GM12878 (cell line): ENCODE results near the gene BCL2L14. TPM values are rescaled to one million over a fixed set of nuclear protein-coding genes. Genes with fewer than 3 reads are reported as not detected.
A peak's percentile ranks its signal among the peaks of the same experiment; 100 is the strongest.

Experiments
- ATAC-seq: fragments of 200-7000 bp; cut with Tn5 transposase; 3 replicates; pipeline ENCODE4 v1.9.1; 2020; ENCODE audit warnings: mild to moderate bottlenecking, moderate library complexity
- BruUV-seq: library from RNA; stranded (reverse); fragments of 400-500 nt; replicated peaks from 2 replicates; lab custom pipeline; 2021; lab: Mats Ljungman, UMichigan
- CTCF ChIA-PET: fragments of 300-600 bp; sonication (Branson Sonifier 250); formaldehyde crosslinking; extraction: SDS; loops from one replicate; lab custom pipeline; 2021; ENCODE audit warnings: inconsistent platforms; lab: Yijun Ruan, JAX
- POLR2A ChIA-PET: fragments of 350-600 bp; formaldehyde crosslinking; extraction: SDS; loops from one replicate; lab custom pipeline; 2021; ENCODE audit warnings: inconsistent platforms; lab: Charles Lee
- RAD21 ChIA-PET: fragments of 300-600 bp; sonication (Branson Sonifier 250); formaldehyde crosslinking; loops from one replicate; lab custom pipeline; 2023; ENCODE audit warnings: antibody characterized with exemption; ENCODE audit not compliant: unreplicated experiment; lab: Charles Lee
- SMC1A ChIA-PET: fragments of 300-600 bp; sonication (Branson Sonifier 250); formaldehyde crosslinking; loops from one replicate; lab custom pipeline; 2023; ENCODE audit not compliant: unreplicated experiment, uncharacterized antibody; lab: Charles Lee
- DNase-seq: peaks from one replicate; pipeline ENCODE4 v3.0.0-alpha.2; 2011; ENCODE audit warnings: low read depth, low spot score
- FAIRE-seq: peaks from 3 replicates; lab custom pipeline; 2011; peaks lifted over from hg19 to GRCh38; lab: Jason Lieb, UNC
- H2AFZ ChIP-seq: 2 replicates; pipeline ENCODE4 v1.6.0; 2011; ENCODE audit warnings: low read depth, low read length, control low read depth; ENCODE audit not compliant: control insufficient read depth
- H3K27ac ChIP-seq: 2 replicates; pipeline ENCODE4 v1.5.1; 2011; ENCODE audit warnings: control low read depth; ENCODE audit not compliant: control insufficient read depth, insufficient read depth
- H3K27me3 ChIP-seq, 2 experiments: replicated peaks in 1 of 2; 2 replicates each; pipeline versions ENCODE4 v1.6.0 to v1.6.1; 2011; ENCODE audit warnings: low read length in 1 of 2; ENCODE audit not compliant: control insufficient read depth in 2 of 2, insufficient read depth in 2 of 2
- H3K36me3 ChIP-seq, 2 experiments: 2 replicates each; pipeline ENCODE4 v1.5.1; 2011; ENCODE audit warnings: low read length in 1 of 2; ENCODE audit not compliant: control insufficient read depth in 2 of 2, insufficient read depth in 2 of 2
- H3K4me1 ChIP-seq: 2 replicates; pipeline ENCODE4 v1.6.1; 2011; ENCODE audit warnings: mild to moderate bottlenecking, low read length, moderate library complexity, mixed read lengths; ENCODE audit not compliant: control insufficient read depth, insufficient read depth
- H3K4me2 ChIP-seq: 2 replicates; pipeline ENCODE4 v1.6.0; 2011; ENCODE audit warnings: control low read depth; ENCODE audit not compliant: control insufficient read depth, insufficient read depth
- H3K4me3 ChIP-seq: fragments of 200-600 bp; sonication (generic); 2 replicates; pipeline ENCODE4 v1.5.1; 2016
- H3K79me2 ChIP-seq: 2 replicates; pipeline ENCODE4 v1.6.0; 2011; ENCODE audit warnings: low read length; ENCODE audit not compliant: control insufficient read depth, insufficient read depth
- H3K9ac ChIP-seq: 2 replicates; pipeline ENCODE4 v1.8.0; 2011; ENCODE audit warnings: low read length, control low read depth, mixed read lengths; ENCODE audit not compliant: control insufficient read depth, insufficient read depth
- H3K9me3 ChIP-seq: replicated peaks from 3 replicates; pipeline ENCODE4 v1.5.1; 2011; ENCODE audit warnings: mild to moderate bottlenecking, low read length; ENCODE audit not compliant: control insufficient read depth, insufficient read depth
- H4K20me1 ChIP-seq: 2 replicates; pipeline ENCODE4 v1.6.0; 2011; ENCODE audit not compliant: control insufficient read depth, insufficient read depth
- ESRRA ChIP-seq: IDR thresholded peaks from 2 replicates; pipeline ENCODE4 v1.6.1; 2012; ENCODE audit warnings: mild to moderate bottlenecking, low read length, improper control_type of control experiment
- GABPA ChIP-seq: IDR thresholded peaks from 2 replicates; pipeline ENCODE4 v1.6.1; 2014; ENCODE audit warnings: antibody characterized with exemption, low read depth, mild to moderate bottlenecking, inconsistent platforms
- IKZF1 ChIP-seq: fragments of 450-650 bp; conservative IDR thresholded peaks from 2 replicates; pipeline ENCODE4 v1.6.1; 2017; ENCODE audit warnings: antibody characterized with exemption, mild to moderate bottlenecking
- KDM1A ChIP-seq: fragments of 200-600 bp; sonication (generic); IDR thresholded peaks from 2 replicates; pipeline ENCODE4 v1.6.1; 2016; ENCODE audit warnings: borderline replicate concordance
- NR2C1 ChIP-seq: fragments of 450-650 bp; IDR thresholded peaks from 2 replicates; pipeline ENCODE4 v1.6.1; 2017; ENCODE audit warnings: antibody characterized with exemption, mild to moderate bottlenecking, moderate library complexity
- NR2F1 ChIP-seq: fragments of 450-650 bp; conservative IDR thresholded peaks from 2 replicates; pipeline ENCODE4 v1.6.1; 2017; ENCODE audit warnings: mild to moderate bottlenecking
- POLR2AphosphoS2 ChIP-seq: IDR thresholded peaks from 2 replicates; pipeline ENCODE4 v1.6.1; 2011; ENCODE audit warnings: low read depth, mild to moderate bottlenecking, low read length, improper control_type of control experiment, moderate library complexity
- STAT3 ChIP-seq: IDR thresholded peaks from 2 replicates; pipeline ENCODE4 v1.6.1; 2011; ENCODE audit warnings: low read depth, low read length, improper control_type of control experiment
- TAF1 ChIP-seq: IDR thresholded peaks from 2 replicates; pipeline ENCODE4 v1.6.1; 2011; ENCODE audit warnings: mild to moderate bottlenecking, low read depth, low read length, borderline replicate concordance
- whole genome bisulfite sequencing: methylation state at CpG from one replicate; pipeline ENCODE4 v1.1.6; 2016; ENCODE audit warnings: low lambda C conversion rate; ENCODE audit not compliant: insufficient replicate concordance, insufficient coverage; ENCODE audit errors: missing lambda C conversion rate; 5-methylcytosine and 5-hydroxymethylcytosine counted together
- in situ Hi-C: fragments of 300-500 bp; cut with MboI; formaldehyde crosslinking; loops from 9 replicates; pipeline ENCODE4 v1.14.3; 2018; ENCODE audit warnings: mixed read lengths
- intact Hi-C: fragments of 100-400 bp; cut with micrococcal nuclease; formaldehyde crosslinking; loops from one replicate; pipeline ENCODE4 v1.14.2; 2022; ENCODE audit not compliant: unreplicated experiment
- polyA plus RNA-seq, 11 experiments: library from polyadenylated mRNA; depleted of rRNA in 4 of 11; unstranded in 6 of 11; stranded (reverse) in 5 of 11; fragments of >200 nt; fragmentation: Nextera tagmentation in 4 of 11; fragmentation: Illumina TruSeq in 1 of 11; extraction: Ambion mirVana in 4 of 11; extraction: Trizol in 1 of 11; gene quantifications; 1 replicate in 1 of 11; 2 replicates in 10 of 11; pipeline versions ENCODE4 v1.2.1 to v1.2.3, GENCODE V29; 2011 to 2016; ENCODE audit warnings: inconsistent platforms in 2 of 11, missing spikeins in 2 of 11, low read depth in 1 of 11
- total RNA-seq, 4 experiments: library from RNA; depleted of rRNA in 3 of 4; stranded (reverse); fragments of >200 nt in 3 of 4; fragmentation: Illumina TruSeq in 1 of 4; extraction: Trizol in 1 of 4; gene quantifications; 2 replicates each; pipeline versions ENCODE4 v1.2.1 to v1.2.3, GENCODE V29; 2013 to 2021
- TF ChIP-seq, protein P1 (sequence below): fragments of 450-650 bp; IDR thresholded peaks from 2 replicates; pipeline ENCODE4 v1.6.1; 2014; ENCODE audit warnings: mild to moderate bottlenecking
- TF ChIP-seq, protein P2 (sequence below): fragments of 450-650 bp; IDR thresholded peaks from 2 replicates; pipeline ENCODE4 v1.6.1; 2016; ENCODE audit warnings: mild to moderate bottlenecking
- TF ChIP-seq, protein P3 (sequence below), 3 experiments: IDR thresholded peaks in 2 of 3; conservative IDR thresholded peaks in 1 of 3; 2 replicates each; pipeline ENCODE4 v1.5.1; 2011; ENCODE audit warnings: low read depth in 3 of 3, low read length in 3 of 3, mild to moderate bottlenecking in 3 of 3, control low read depth in 2 of 3, moderate library complexity in 2 of 3, inconsistent platforms in 1 of 3, mixed read lengths in 1 of 3; ENCODE audit not compliant: control insufficient read depth in 2 of 3, insufficient read depth in 1 of 3; ENCODE audit errors: extremely low read depth in 1 of 3

Gene BCL2L14
- total and polyA plus RNA-seq, 10 of the 15 experiments (the other 5 are each of a cell fraction or from before 2014, with no cell fraction given), result 0.59 to 2.5 (median 0.90) TPM

DNA sequence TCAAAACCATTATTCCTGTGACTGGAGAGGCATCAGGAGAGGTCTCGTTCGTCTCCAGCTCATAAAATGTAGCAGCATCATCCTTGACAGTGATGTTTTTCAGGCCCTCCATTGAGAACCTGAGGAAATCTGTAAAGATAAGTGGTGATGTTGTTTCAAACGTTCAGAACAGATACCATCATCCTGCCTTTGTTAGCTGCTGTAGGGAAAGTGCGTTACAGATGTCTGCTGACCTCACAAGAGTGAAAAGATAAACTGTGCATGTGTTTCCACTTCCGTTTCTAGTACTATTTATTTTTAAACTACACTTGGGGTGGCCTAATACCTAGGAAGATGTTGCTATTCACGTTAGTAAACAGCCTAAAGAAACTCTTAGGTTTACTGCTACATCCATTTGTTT, 28.4 kb downstream of the BCL2L14 start:
- FAIRE-seq (peak; percentile 71), DNase-seq (no peak), ATAC-seq (no peak)
- Histone ChIP-seq H4K20me1 (no peaks in the 10 kb centered on the region), H3K79me2 (no peaks in the 10 kb centered on the region), H3K4me3 (no peak overlapping the region), H3K9me3 (peaks cover 2% of the 10 kb centered on the region; the same call in 1 of the 3 replicates), H3K4me2 (no peak overlapping the region), H3K36me3 (no peaks in the 10 kb centered on the region), H3K4me1 (no peaks in the 10 kb centered on the region), H3K27me3 (no peaks in the 10 kb centered on the region), H3K9ac (no peak overlapping the region), H3K27ac (no peak overlapping the region), H2AFZ (no peak overlapping the region)
- intact Hi-C loops (no loop called here), in situ Hi-C loops (no loop called here)
- 16% methylated on average over 6 of the region's 6 CpGs for WGBS
- SMC1A ChIA-PET, result no interaction called here
- CTCF ChIA-PET, result no interaction called here
- BruUV-seq, result no TSS peak
- TF ChIP-seq TAF1 (no peak), GABPA (0 out of 2 replicates have a peak, but pooled peaks have one; percentile 9)
- RAD21 ChIA-PET, result no interaction called here
- POLR2A ChIA-PET, result no interaction called here

- Histone ChIP-seq H3K4me3 (no peak overlapping the region), H3K27ac (no peak overlapping the region), H3K27me3 (no peaks in the 10 kb centered on the region), H3K4me1 (no peaks in the 10 kb centered on the region), H3K4me2 (no peak overlapping the region), H3K79me2 (no peaks in the 10 kb centered on the region), H4K20me1 (no peaks in the 10 kb centered on the region), H3K9ac (no peak overlapping the region), H3K36me3 (no peaks in the 10 kb centered on the region), H3K9me3 (peaks cover 11% of the 10 kb centered on the region), H2AFZ (no peak overlapping the region)
- in situ Hi-C loops, result no loop called here
- SMC1A ChIA-PET, result no interaction called here
- intact Hi-C loops, result no loop called here
- 16% methylated on average over 6 of the region's 6 CpGs for WGBS
- TF ChIP-seq STAT3 (no peak), KDM1A (no peak), POLR2AphosphoS2 (no peak), ESRRA (no peak), NR2C1 (no peak), NR2F1 (no peak), IKZF1 (no peak)
- TF ChIP-seq, protein P1, sequence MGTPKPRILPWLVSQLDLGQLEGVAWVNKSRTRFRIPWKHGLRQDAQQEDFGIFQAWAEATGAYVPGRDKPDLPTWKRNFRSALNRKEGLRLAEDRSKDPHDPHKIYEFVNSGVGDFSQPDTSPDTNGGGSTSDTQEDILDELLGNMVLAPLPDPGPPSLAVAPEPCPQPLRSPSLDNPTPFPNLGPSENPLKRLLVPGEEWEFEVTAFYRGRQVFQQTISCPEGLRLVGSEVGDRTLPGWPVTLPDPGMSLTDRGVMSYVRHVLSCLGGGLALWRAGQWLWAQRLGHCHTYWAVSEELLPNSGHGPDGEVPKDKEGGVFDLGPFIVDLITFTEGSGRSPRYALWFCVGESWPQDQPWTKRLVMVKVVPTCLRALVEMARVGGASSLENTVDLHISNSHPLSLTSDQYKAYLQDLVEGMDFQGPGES, result no peak
- TF ChIP-seq, protein P2, sequence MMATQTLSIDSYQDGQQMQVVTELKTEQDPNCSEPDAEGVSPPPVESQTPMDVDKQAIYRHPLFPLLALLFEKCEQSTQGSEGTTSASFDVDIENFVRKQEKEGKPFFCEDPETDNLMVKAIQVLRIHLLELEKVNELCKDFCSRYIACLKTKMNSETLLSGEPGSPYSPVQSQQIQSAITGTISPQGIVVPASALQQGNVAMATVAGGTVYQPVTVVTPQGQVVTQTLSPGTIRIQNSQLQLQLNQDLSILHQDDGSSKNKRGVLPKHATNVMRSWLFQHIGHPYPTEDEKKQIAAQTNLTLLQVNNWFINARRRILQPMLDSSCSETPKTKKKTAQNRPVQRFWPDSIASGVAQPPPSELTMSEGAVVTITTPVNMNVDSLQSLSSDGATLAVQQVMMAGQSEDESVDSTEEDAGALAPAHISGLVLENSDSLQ, result no peak
- TF ChIP-seq, protein P3, sequence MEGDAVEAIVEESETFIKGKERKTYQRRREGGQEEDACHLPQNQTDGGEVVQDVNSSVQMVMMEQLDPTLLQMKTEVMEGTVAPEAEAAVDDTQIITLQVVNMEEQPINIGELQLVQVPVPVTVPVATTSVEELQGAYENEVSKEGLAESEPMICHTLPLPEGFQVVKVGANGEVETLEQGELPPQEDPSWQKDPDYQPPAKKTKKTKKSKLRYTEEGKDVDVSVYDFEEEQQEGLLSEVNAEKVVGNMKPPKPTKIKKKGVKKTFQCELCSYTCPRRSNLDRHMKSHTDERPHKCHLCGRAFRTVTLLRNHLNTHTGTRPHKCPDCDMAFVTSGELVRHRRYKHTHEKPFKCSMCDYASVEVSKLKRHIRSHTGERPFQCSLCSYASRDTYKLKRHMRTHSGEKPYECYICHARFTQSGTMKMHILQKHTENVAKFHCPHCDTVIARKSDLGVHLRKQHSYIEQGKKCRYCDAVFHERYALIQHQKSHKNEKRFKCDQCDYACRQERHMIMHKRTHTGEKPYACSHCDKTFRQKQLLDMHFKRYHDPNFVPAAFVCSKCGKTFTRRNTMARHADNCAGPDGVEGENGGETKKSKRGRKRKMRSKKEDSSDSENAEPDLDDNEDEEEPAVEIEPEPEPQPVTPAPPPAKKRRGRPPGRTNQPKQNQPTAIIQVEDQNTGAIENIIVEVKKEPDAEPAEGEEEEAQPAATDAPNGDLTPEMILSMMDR (IDR thresholded peaks at IDR 0.05 in 2 of 3, conservative IDR thresholded peaks at IDR 0.05 in 1 of 3; ENCODE audit: control insufficient read depth in 2 of 3, extremely low read depth in 1 of 3, insufficient read depth in 1 of 3, low read depth in 3 of 3, low read length in 3 of 3), result no peak
- CTCF ChIA-PET, result interaction anchor here (0.7 kb wide), 1 partner anchor 127 kb away, joined by 3 read pairs; no protein-coding TSS in a partner anchor
- ATAC-seq (no peak), DNase-seq (no peak), FAIRE-seq (no peak)
- BruUV-seq, result no TSS peak
- POLR2A ChIA-PET, result no interaction called here
- RAD21 ChIA-PET, result no interaction called here
These were observed 36.9 kb downstream of the BCL2L14 start for GRCh38 chr12:12107678-12108077.
